HG03575 (cell line): Measurements from ENCODE around the gene ZDHHC1.
"Not testable (repeated sequence)": the region's sequence is repeated elsewhere in the genome, so short reads cannot be mapped to it uniquely, and the experiment has no call there.

ENCODE experiments used
- ATAC-seq: cut with Tn5 transposase; IDR thresholded peaks from one replicate; pipeline ENCODE4 v1.9.1; 2021; ENCODE audit not compliant: unreplicated experiment, insufficient number of reproducible peaks, low FRiP score; ENCODE audit errors: extremely low read depth

ZDHHC1 gene

GRCh38 chr16:67417333-67418061, 1.2 kb upstream of the ZDHHC1 start:
- ATAC-seq: no peak

GRCh38 chr16:67415421-67415820, 856 bp downstream of the ZDHHC1 start:
- ATAC-seq: not testable (repeated sequence)

- ATAC-seq: no peak
These were observed 2.0 kb downstream of the ZDHHC1 start for GRCh38 chr16:67413978-67414911.

- ATAC-seq: no peak
These were observed 4.0 kb downstream of the ZDHHC1 start for GRCh38 chr16:67412294-67412693.

- ATAC-seq: no peak
These were observed 4.9 kb downstream of the ZDHHC1 start for GRCh38 chr16:67411339-67411738.

GRCh38 chr16:67409631-67410030, 6.6 kb downstream of the ZDHHC1 start:
- no peak for ATAC-seq

- ATAC-seq: no peak
These were observed 8.4 kb downstream of the ZDHHC1 start for GRCh38 chr16:67407788-67408452.

- ATAC-seq: no peak
These were observed 9.0 kb downstream of the ZDHHC1 start for GRCh38 chr16:67407176-67407787.

- ATAC-seq: no peak
These were observed 9.9 kb downstream of the ZDHHC1 start for GRCh38 chr16:67406111-67406971.

- ATAC-seq: no peak
These were observed 10.9 kb downstream of the ZDHHC1 start for GRCh38 chr16:67405336-67405735.

- ATAC-seq: no peak
These were observed 11.5 kb downstream of the ZDHHC1 start for GRCh38 chr16:67404740-67405226.

- ATAC-seq: no peak
These were observed 12.2 kb downstream of the ZDHHC1 start for GRCh38 chr16:67403976-67404555.

- ATAC-seq: no peak
These were observed 15.4 kb downstream of the ZDHHC1 start for GRCh38 chr16:67400901-67401300.

GRCh38 chr16:67399749-67400704, 16.2 kb downstream of the ZDHHC1 start:
- no peak for ATAC-seq

GRCh38 chr16:67399218-67399733, 17.0 kb downstream of the ZDHHC1 start:
- ATAC-seq: no peak

- no peak for ATAC-seq
These were observed 17.6 kb downstream of the ZDHHC1 start for GRCh38 chr16:67398546-67399217.
